Measurements from ENCODE around the gene TRPM6. TPM values are rescaled to one million over a fixed set of nuclear protein-coding genes. Genes with fewer than 3 reads are reported as not detected.

Gene TRPM6
- total and polyA plus RNA-seq, 4 experiments from 2014 or later, result not detected

DNA sequence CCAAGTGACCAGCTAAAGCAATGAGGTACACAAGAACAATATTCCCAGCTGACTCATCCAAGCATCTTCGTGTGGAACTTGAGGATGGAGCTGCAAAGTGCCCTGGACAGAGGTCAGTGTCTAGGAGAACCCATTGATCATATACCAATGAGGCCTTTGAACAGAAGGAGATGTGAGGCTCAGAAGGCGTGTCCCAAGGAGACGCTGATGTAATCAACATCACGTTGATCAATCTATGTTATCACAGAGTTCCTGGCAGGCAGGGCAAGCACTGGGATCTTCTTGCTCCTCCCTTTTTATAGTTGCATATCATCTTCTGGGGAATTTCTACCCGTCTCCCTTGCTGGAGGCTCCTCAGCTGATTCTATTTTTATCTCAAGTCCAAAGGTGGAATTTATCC is 163.4 kb downstream of the TRPM6 start:
- Histone ChIP-seq H3K4me1 (ENCODE audit: insufficient read depth, low read length) (no peaks in the 10 kb centered on the region), H3K4me3 (ENCODE audit: low read length in 2 of 2) (no peak overlapping the region), H3K9me3 (ENCODE audit: control insufficient read depth in 1 of 2, low read length in 2 of 2) (no peaks in the 10 kb centered on the region), H3K27me3 (ENCODE audit: insufficient read depth, low read length) (no peaks in the 10 kb centered on the region), H3K36me3 (ENCODE audit: insufficient read depth, low read length) (no peaks in the 10 kb centered on the region), H3K27ac (ENCODE audit: low read depth, low read length) (no peak overlapping the region)
- CTCF ChIA-PET (ENCODE audit: partially characterized antibody), result no interaction called here
- Mint-ChIP-seq H3K27ac (no peak overlapping the region), H3K36me3 (no peaks in the 10 kb centered on the region), H3K4me1 (peaks cover 0 to 3% (median 1%) of the 10 kb centered on the region in 4 donors), H3K4me3 (no peak overlapping the region), H3K9me3 (peaks cover 0 to 2% (median 0%) of the 10 kb centered on the region in 8 donors), H3K27me3 (peaks cover 2 to 7% of the 10 kb centered on the region in 2 donors)
- intact Hi-C loops (cut with micrococcal nuclease), result no loop called here
- POLR2A ChIA-PET (ENCODE audit: partially characterized antibody), result no interaction called here
- no peak for DNase-seq

DNA sequence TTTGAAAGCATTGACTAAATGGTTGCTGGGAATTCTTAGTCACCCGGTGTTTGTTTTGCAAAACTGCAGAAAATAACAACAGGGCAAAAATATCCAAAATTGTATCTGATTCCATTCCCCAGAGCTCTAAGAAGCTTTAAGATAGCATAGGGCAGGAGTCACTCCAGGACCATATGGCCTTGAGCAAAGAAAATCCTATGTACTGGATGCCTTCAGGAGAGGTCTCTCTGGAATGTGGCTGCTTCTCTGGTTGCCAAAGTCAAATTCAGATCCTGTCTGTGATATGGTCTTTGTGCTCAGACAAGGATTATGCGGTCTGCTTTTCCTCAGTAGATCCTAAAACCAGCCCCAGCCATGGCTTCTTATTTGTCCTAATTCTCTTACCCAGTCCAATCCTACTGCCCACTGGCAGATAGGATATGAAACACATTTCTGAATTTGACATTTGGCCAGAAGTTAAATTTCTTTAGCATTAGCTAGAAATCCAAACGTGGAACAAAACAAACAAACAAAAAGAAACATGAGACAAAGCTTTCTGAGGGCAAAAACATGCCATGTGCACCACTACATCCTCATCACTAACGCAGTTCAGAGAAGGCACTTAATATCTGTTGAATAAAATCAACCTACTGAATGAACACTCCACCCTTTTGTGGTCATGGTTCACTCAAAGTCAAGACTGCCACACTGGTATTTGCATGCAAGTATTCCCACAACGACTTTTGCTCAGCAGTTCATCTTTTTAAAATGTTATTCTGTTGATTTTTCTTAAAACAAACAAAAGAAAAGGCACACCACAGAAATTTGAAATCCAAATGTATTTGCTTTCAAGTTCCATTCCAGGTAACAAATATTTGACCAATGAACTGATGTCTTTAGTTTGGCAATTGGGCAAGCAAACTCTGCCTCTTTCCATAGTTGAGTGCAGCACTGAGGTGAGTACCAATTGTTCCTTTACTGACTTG is 165.7 kb downstream of the TRPM6 start:
- H3K27ac ChIP-seq (ENCODE audit: low read depth, low read length), result no peak overlapping the region
- no peaks in the 10 kb centered on the region for H3K27me3 ChIP-seq (ENCODE audit: insufficient read depth, low read length)
- Mint-ChIP-seq H3K4me3 (no peak overlapping the region), H3K9me3 (peaks cover 0 to 2% (median 0%) of the 10 kb centered on the region in 8 donors), H3K27me3 (peaks cover 4% of the 10 kb centered on the region in 2 donors), H3K36me3 (no peaks in the 10 kb centered on the region), H3K4me1 (no peaks in the 10 kb centered on the region), H3K27ac (no peak overlapping the region)
- no peak for DNase-seq
- H3K4me1 ChIP-seq (ENCODE audit: insufficient read depth, low read length), result no peaks in the 10 kb centered on the region
- no peaks in the 10 kb centered on the region for H3K9me3 ChIP-seq (ENCODE audit: control insufficient read depth in 1 of 2, low read length in 2 of 2)
- no peak overlapping the region for H3K4me3 ChIP-seq (ENCODE audit: low read length in 2 of 2)
- H3K36me3 ChIP-seq (ENCODE audit: insufficient read depth, low read length), result no peaks in the 10 kb centered on the region
- ChIA-PET CTCF (ENCODE audit: partially characterized antibody) (no interaction called here), POLR2A (ENCODE audit: partially characterized antibody) (interaction anchor here (1.0 kb wide), 1 partner anchor 8 kb away, joined by 3 read pairs; no protein-coding TSS in a partner anchor)
- intact Hi-C loops (cut with micrococcal nuclease), result no loop called here

DNA sequence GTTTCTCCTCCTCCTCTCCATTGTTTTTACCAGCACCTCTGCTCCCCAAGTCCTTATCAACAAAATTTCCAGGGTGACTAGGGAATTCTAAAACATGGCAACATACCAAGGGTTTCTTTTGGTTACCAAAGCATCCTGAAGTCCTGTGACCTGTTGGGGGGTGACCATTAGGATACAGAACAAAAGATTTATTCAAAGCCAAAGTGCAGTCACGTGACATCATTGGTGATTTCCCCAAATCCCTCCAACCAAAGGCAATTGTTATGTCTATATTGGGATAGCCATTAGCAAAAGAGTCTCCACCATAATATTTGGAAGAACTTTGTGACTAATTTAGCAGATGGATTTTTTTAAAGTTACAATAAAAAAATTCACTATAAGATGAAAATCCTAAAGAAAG is 168.4 kb downstream of the TRPM6 start:
- no peaks in the 10 kb centered on the region for H3K9me3 Mint-ChIP-seq

DNA sequence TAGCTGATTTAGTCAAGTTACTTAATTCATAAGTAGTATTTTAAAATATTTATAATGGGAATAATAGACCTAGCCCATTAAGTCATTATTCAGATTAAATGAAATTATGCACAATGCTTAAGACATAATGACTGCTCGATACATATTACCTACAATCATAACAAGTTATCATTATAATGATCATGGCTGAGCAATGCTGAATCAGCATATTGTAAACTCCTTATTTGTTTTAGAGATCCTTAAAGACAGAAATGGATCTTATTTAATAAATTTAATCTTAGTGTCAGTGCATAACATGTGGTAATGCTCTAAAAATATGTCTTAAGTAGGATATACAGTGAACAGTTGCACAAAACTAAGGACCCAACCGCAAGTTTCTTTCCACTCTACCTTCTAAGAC is 169.0 kb downstream of the TRPM6 start:
- DNase-seq, result no peak
- ChIA-PET CTCF (ENCODE audit: partially characterized antibody) (no interaction called here), POLR2A (ENCODE audit: partially characterized antibody) (no interaction called here)
- Mint-ChIP-seq H3K27ac (no peak overlapping the region), H3K9me3 (no peaks in the 10 kb centered on the region), H3K36me3 (no peaks in the 10 kb centered on the region), H3K4me3 (no peak overlapping the region), H3K4me1 (no peaks in the 10 kb centered on the region), H3K27me3 (peaks cover 3 to 4% of the 10 kb centered on the region in 2 donors)
- H3K36me3 ChIP-seq (ENCODE audit: insufficient read depth, low read length), result no peaks in the 10 kb centered on the region
- H3K27me3 ChIP-seq (ENCODE audit: insufficient read depth, low read length), result no peaks in the 10 kb centered on the region
- intact Hi-C loops (cut with micrococcal nuclease), result no loop called here
- H3K4me1 ChIP-seq (ENCODE audit: insufficient read depth, low read length), result no peaks in the 10 kb centered on the region
- H3K4me3 ChIP-seq (ENCODE audit: low read length in 2 of 2), result no peak overlapping the region
- no peak overlapping the region for H3K27ac ChIP-seq (ENCODE audit: low read depth, low read length)
- H3K9me3 ChIP-seq (ENCODE audit: control insufficient read depth in 1 of 2, low read length in 2 of 2), result no peaks in the 10 kb centered on the region

More for the DNA sequence above, 168.4 kb downstream of the TRPM6 start:
- H3K4me3 ChIP-seq (ENCODE audit: low read length in 2 of 2), result no peak overlapping the region
- CTCF ChIA-PET (ENCODE audit: partially characterized antibody), result no interaction called here
- H3K27ac ChIP-seq (ENCODE audit: low read depth, low read length), result no peak overlapping the region
- no peaks in the 10 kb centered on the region for H3K36me3 Mint-ChIP-seq
- no peaks in the 10 kb centered on the region for H3K4me1 ChIP-seq (ENCODE audit: insufficient read depth, low read length)
- POLR2A ChIA-PET (ENCODE audit: partially characterized antibody), result no interaction called here
- no peaks in the 10 kb centered on the region for H3K4me1 Mint-ChIP-seq
- DNase-seq, result no peak
- intact Hi-C loops (cut with micrococcal nuclease), result no loop called here
- H3K4me3 Mint-ChIP-seq, result no peak overlapping the region
- H3K27me3 Mint-ChIP-seq, result peaks cover 3 to 4% of the 10 kb centered on the region in 2 donors
- no peak overlapping the region for H3K27ac Mint-ChIP-seq
- no peaks in the 10 kb centered on the region for H3K36me3 ChIP-seq (ENCODE audit: insufficient read depth, low read length)
- H3K27me3 ChIP-seq (ENCODE audit: insufficient read depth, low read length), result no peaks in the 10 kb centered on the region
- no peaks in the 10 kb centered on the region for H3K9me3 ChIP-seq (ENCODE audit: control insufficient read depth in 1 of 2, low read length in 2 of 2)

DNA sequence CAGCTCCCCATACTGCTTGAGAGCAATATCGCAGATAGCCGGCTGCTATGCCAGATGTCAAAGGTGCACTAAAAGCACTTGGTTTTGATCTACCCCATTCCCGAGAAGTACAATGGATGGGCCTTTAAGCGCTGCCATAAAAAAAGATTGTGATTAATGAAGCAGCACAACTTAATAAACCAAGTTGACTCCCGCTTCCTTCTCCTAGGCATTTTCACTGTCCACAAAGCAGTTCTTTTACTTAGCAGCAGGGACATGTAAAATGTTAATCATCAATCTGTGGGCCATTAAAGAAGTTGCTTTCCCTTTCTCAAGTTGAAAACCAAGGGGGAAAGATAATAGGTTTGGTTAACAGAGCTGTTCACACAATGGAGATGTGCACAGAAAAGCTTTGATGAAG is 176.4 kb downstream of the TRPM6 start:
- no peak overlapping the region for H3K27ac ChIP-seq (ENCODE audit: low read depth, low read length)
- CTCF ChIA-PET (ENCODE audit: partially characterized antibody), result no interaction called here
- H3K4me3 Mint-ChIP-seq, result no peak overlapping the region

DNA sequence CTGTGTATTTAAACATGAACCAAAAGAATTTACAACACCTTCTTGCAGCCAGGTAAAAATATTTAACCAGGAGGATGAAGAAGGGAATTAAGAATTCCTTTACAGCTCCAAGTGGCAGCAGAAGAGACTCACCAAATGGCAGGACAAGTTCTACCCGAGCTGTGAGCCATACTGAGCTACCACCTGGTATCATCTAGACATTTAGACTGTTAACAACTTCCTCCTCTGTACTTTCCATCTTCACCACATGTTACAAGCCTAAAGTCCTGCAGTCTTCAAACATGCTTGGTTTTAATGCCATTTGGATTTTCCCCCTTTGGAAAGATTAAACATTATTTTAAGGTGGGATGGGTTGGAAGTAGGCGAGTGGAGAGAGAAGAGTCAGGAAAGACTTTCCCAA is 190.2 kb downstream of the TRPM6 start:
- Histone ChIP-seq H3K27ac (ENCODE audit: low read depth, low read length) (no peak overlapping the region), H3K9me3 (ENCODE audit: control insufficient read depth in 1 of 2, low read length in 2 of 2) (no peaks in the 10 kb centered on the region), H3K4me3 (ENCODE audit: low read length in 2 of 2) (no peak overlapping the region), H3K27me3 (ENCODE audit: insufficient read depth, low read length) (no peaks in the 10 kb centered on the region), H3K36me3 (ENCODE audit: insufficient read depth, low read length) (no peaks in the 10 kb centered on the region), H3K4me1 (ENCODE audit: insufficient read depth, low read length) (no peaks in the 10 kb centered on the region)
- POLR2A ChIA-PET (ENCODE audit: partially characterized antibody), result no interaction called here
- H3K27me3 Mint-ChIP-seq, result peaks cover 17 to 24% of the 10 kb centered on the region in 2 donors
- peaks cover 0 to 3% (median 2%) of the 10 kb centered on the region in 8 donors for H3K9me3 Mint-ChIP-seq
- no peak for DNase-seq
- no peak overlapping the region for H3K4me3 Mint-ChIP-seq
- no peak overlapping the region for H3K27ac Mint-ChIP-seq
- CTCF ChIA-PET (ENCODE audit: partially characterized antibody), result no interaction called here
- H3K36me3 Mint-ChIP-seq, result no peaks in the 10 kb centered on the region
- intact Hi-C loops (cut with micrococcal nuclease), result no loop called here
- no peaks in the 10 kb centered on the region for H3K4me1 Mint-ChIP-seq

More for the DNA sequence above, 176.4 kb downstream of the TRPM6 start:
- H3K27me3 Mint-ChIP-seq, result peaks cover 0 to 6% of the 10 kb centered on the region in 2 donors
- intact Hi-C loops (cut with micrococcal nuclease), result no loop called here
- POLR2A ChIA-PET (ENCODE audit: partially characterized antibody), result no interaction called here
- H3K4me1 Mint-ChIP-seq, result no peaks in the 10 kb centered on the region
- Histone ChIP-seq H3K4me1 (ENCODE audit: insufficient read depth, low read length) (no peaks in the 10 kb centered on the region), H3K4me3 (ENCODE audit: low read length in 2 of 2) (no peak overlapping the region), H3K36me3 (ENCODE audit: insufficient read depth, low read length) (no peaks in the 10 kb centered on the region), H3K27me3 (ENCODE audit: insufficient read depth, low read length) (no peaks in the 10 kb centered on the region), H3K9me3 (ENCODE audit: control insufficient read depth in 1 of 2, low read length in 2 of 2) (no peaks in the 10 kb centered on the region)
- DNase-seq, result no peak
- no peaks in the 10 kb centered on the region for H3K36me3 Mint-ChIP-seq
- H3K27ac Mint-ChIP-seq, result no peak overlapping the region
- H3K9me3 Mint-ChIP-seq, result peaks cover 0 to 2% (median 0%) of the 10 kb centered on the region in 8 donors

DNA sequence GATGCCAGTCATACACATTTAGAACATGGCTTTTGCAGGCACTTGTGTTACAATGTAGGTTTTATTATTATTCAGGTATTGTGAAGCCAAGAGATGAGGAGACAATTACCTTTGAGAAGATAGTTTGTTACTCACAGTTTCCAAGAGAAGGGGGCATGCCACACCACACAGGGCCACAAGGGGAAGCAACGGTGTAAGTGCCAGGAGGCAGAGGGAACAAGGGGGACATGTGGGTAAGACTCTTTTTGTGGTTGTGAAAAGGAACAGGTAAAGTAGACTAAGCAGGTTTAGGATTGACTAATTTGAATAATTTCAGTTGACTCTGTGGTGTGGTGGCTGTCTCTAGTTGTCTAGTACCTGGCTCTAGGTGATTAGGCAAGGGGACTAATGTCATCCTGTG is 191.2 kb downstream of the TRPM6 start:
- Mint-ChIP-seq H3K36me3 (no peaks in the 10 kb centered on the region), H3K27me3 (peaks cover 17 to 24% of the 10 kb centered on the region in 2 donors), H3K9me3 (peaks cover 0 to 3% (median 0%) of the 10 kb centered on the region in 8 donors), H3K4me3 (no peak overlapping the region), H3K4me1 (no peaks in the 10 kb centered on the region), H3K27ac (no peak overlapping the region)
- POLR2A ChIA-PET (ENCODE audit: partially characterized antibody), result no interaction called here
- Histone ChIP-seq H3K36me3 (ENCODE audit: insufficient read depth, low read length) (no peaks in the 10 kb centered on the region), H3K9me3 (ENCODE audit: control insufficient read depth in 1 of 2, low read length in 2 of 2) (no peaks in the 10 kb centered on the region), H3K27me3 (ENCODE audit: insufficient read depth, low read length) (no peaks in the 10 kb centered on the region), H3K4me1 (ENCODE audit: insufficient read depth, low read length) (no peaks in the 10 kb centered on the region), H3K4me3 (ENCODE audit: low read length in 2 of 2) (no peak overlapping the region), H3K27ac (ENCODE audit: low read depth, low read length) (no peak overlapping the region)
- CTCF ChIA-PET (ENCODE audit: partially characterized antibody), result no interaction called here
- intact Hi-C loops (cut with micrococcal nuclease), result no loop called here
- no peak for DNase-seq

Measured in CD4-positive, alpha-beta memory T cell (primary cell).